Smooth muscle cell (in vitro differentiated cells): ENCODE data around the gene MCC. TPM values are rescaled to one million over a fixed set of nuclear protein-coding genes. Genes with fewer than 3 reads are reported as not detected.

ENCODE experiments used
- DNase-seq: peaks from one replicate; lab custom pipeline; 2025; ENCODE audit not compliant: unreplicated experiment; lab: John Stamatoyannopoulos, UW
- H2AFZ ChIP-seq: fragments of 200-600 bp; sonication (generic); 2 replicates; pipeline ENCODE4 v1.6.0; 2016; ENCODE audit warnings: antibody characterized with exemption, low read depth, mild to moderate bottlenecking
- H3F3A ChIP-seq: fragments of 200-600 bp; sonication (generic); 2 replicates; pipeline ENCODE4 v1.6.0; 2017; ENCODE audit warnings: antibody characterized with exemption, low read depth
- H3K27ac ChIP-seq: fragments of 200-600 bp; sonication (generic); 2 replicates; pipeline ENCODE4 v1.5.1; 2016; ENCODE audit warnings: low read depth, mild to moderate bottlenecking
- H3K27me3 ChIP-seq: fragments of 200-600 bp; sonication (generic); 2 replicates; pipeline ENCODE4 v1.6.1; 2016; ENCODE audit warnings: low read depth, mild to moderate bottlenecking
- H3K36me3 ChIP-seq: fragments of 200-600 bp; sonication (generic); 2 replicates; pipeline ENCODE4 v1.5.1; 2016; ENCODE audit warnings: low read depth
- H3K4me1 ChIP-seq: fragments of 200-600 bp; sonication (generic); 2 replicates; pipeline ENCODE4 v1.5.1; 2016; ENCODE audit warnings: low read depth
- H3K4me2 ChIP-seq: fragments of 200-600 bp; sonication (generic); 2 replicates; pipeline ENCODE4 v1.6.0; 2016; ENCODE audit warnings: mild to moderate bottlenecking
- H3K4me3 ChIP-seq: fragments of 200-600 bp; sonication (generic); 2 replicates; pipeline ENCODE4 v1.5.1; 2016; ENCODE audit warnings: mild to moderate bottlenecking
- H3K79me2 ChIP-seq: fragments of 200-600 bp; sonication (generic); 2 replicates; pipeline ENCODE4 v1.6.0; 2016; ENCODE audit warnings: low read depth, mild to moderate bottlenecking
- H3K9ac ChIP-seq: fragments of 200-600 bp; sonication (generic); 2 replicates; pipeline ENCODE4 v1.6.0; 2016; ENCODE audit warnings: low read depth
- H3K9me3 ChIP-seq: fragments of 200-600 bp; sonication (generic); replicated peaks from 2 replicates; pipeline ENCODE4 v1.5.1; 2016; ENCODE audit warnings: low read depth
- H4K20me1 ChIP-seq: fragments of 200-600 bp; sonication (generic); 2 replicates; pipeline ENCODE4 v1.6.0; 2016; ENCODE audit warnings: low read depth
- CTCF ChIP-seq: fragments of 200-600 bp; sonication (generic); IDR thresholded peaks from 2 replicates; pipeline ENCODE4 v1.5.1; 2017; ENCODE audit warnings: borderline replicate concordance, mild to moderate bottlenecking, antibody characterized with exemption; ENCODE audit not compliant: insufficient read depth, poor library complexity, severe bottlenecking
- WGBS: methylation state at CpG from one replicate; pipeline ENCODE4 v1.1.7; 2016; ENCODE audit warnings: low lambda C conversion rate; 5-methylcytosine and 5-hydroxymethylcytosine counted together
- polyA plus RNA-seq: library from polyadenylated mRNA; unstranded; fragments of >200 nt; fragmentation: Nextera tagmentation; extraction: Ambion mirVana; gene quantifications from 2 replicates; pipeline ENCODE4 v1.2.1, GENCODE V29; 2016
- total RNA-seq: library from RNA; depleted of rRNA; stranded (reverse); fragments of >200 nt; gene quantifications from 2 replicates; pipeline ENCODE4 v1.2.3, GENCODE V29; 2014

Gene MCC
- total and polyA plus RNA-seq, 2 experiments from 2014 or later: 5.8 to 19.2 TPM

GRCh38 chr5:112983363-112983762 is 504.9 kb downstream of the MCC start:
- no peak for DNase-seq
- Histone ChIP-seq H2AFZ (no peak overlapping the region), H3K4me2 (no peak overlapping the region), H3K4me3 (no peak overlapping the region), H3K27ac (no peak overlapping the region), H3K4me1 (peaks cover 24% of the 10 kb centered on the region), H3K36me3 (no peaks in the 10 kb centered on the region), H3K27me3 (no peaks in the 10 kb centered on the region), H3K9me3 (no peaks in the 10 kb centered on the region), H3F3A (no peaks in the 10 kb centered on the region), H4K20me1 (peaks cover 91% of the 10 kb centered on the region), H3K9ac (no peak overlapping the region), H3K79me2 (peaks cover 95% of the 10 kb centered on the region)
- TF ChIP-seq CTCF: no peak
- WGBS: 73% methylated on average over 2 of the region's 2 CpGs

GRCh38 chr5:112979723-112980122 is 508.5 kb downstream of the MCC start:
- H3K27ac ChIP-seq: no peak overlapping the region
- no peaks in the 10 kb centered on the region for H3F3A ChIP-seq
- no peak overlapping the region for H3K9ac ChIP-seq
- H3K27me3 ChIP-seq: no peaks in the 10 kb centered on the region
- 71% methylated on average over 3 of the region's 3 CpGs for WGBS
- no peak overlapping the region for H2AFZ ChIP-seq
- H4K20me1 ChIP-seq: peaks cover 68% of the 10 kb centered on the region
- peak overlapping the region; percentile 82 for H3K4me2 ChIP-seq
- no peak for DNase-seq
- no peak for TF ChIP-seq CTCF
- peaks cover 31% of the 10 kb centered on the region for H3K4me1 ChIP-seq
- peaks cover 77% of the 10 kb centered on the region for H3K79me2 ChIP-seq
- H3K36me3 ChIP-seq: no peaks in the 10 kb centered on the region
- H3K4me3 ChIP-seq: peak overlapping the region; percentile 89
- H3K9me3 ChIP-seq: no peaks in the 10 kb centered on the region

- Histone ChIP-seq H3K9me3 (no peaks in the 10 kb centered on the region), H3K4me3 (peak overlapping the region; percentile 89), H2AFZ (no peak overlapping the region), H3K27me3 (no peaks in the 10 kb centered on the region), H4K20me1 (peaks cover 61% of the 10 kb centered on the region), H3K27ac (no peak overlapping the region), H3K36me3 (no peaks in the 10 kb centered on the region), H3K4me2 (peak overlapping the region; percentile 82), H3K9ac (no peak overlapping the region), H3K79me2 (peaks cover 69% of the 10 kb centered on the region), H3F3A (no peaks in the 10 kb centered on the region), H3K4me1 (peaks cover 28% of the 10 kb centered on the region)
- TF ChIP-seq CTCF: no peak
- DNase-seq: no peak
- 24% methylated on average over 2 of the region's 2 CpGs for WGBS
Observed at GRCh38 chr5:112978836-112979235, 509.4 kb downstream of the MCC start.

- 2% methylated on average over 16 of the region's 16 CpGs for WGBS
- no peaks in the 10 kb centered on the region for H3K27me3 ChIP-seq
- H4K20me1 ChIP-seq: peaks cover 48% of the 10 kb centered on the region
- no peaks in the 10 kb centered on the region for H3F3A ChIP-seq
- H3K36me3 ChIP-seq: no peaks in the 10 kb centered on the region
- peaks cover 24% of the 10 kb centered on the region for H3K4me1 ChIP-seq
- H3K4me3 ChIP-seq: peak overlapping the region; percentile 89
- H2AFZ ChIP-seq: peak overlapping the region; percentile 98
- peaks cover 55% of the 10 kb centered on the region for H3K79me2 ChIP-seq
- H3K4me2 ChIP-seq: peak overlapping the region; percentile 82
- DNase-seq: no peak
- TF ChIP-seq CTCF: no peak
- H3K9ac ChIP-seq: peak overlapping the region; percentile 75
- no peaks in the 10 kb centered on the region for H3K9me3 ChIP-seq
- peak overlapping the region; percentile 63 for H3K27ac ChIP-seq
Observed at GRCh38 chr5:112977440-112977861, 510.8 kb downstream of the MCC start.
